B cell (primary cell): Measurements from ENCODE around the gene GRIN2D. TPM values are rescaled to one million over a fixed set of nuclear protein-coding genes. Genes with fewer than 3 reads are reported as not detected.

Experiments used
- ATAC-seq: fragments of 200-7000 bp; cut with Tn5 transposase; one replicate; pipeline ENCODE4 v1.10.0; 2021; ENCODE audit warnings: low read depth, mild to moderate bottlenecking, moderate number of reproducible peaks, moderate library complexity
- CTCF ChIA-PET: fragments of 350-600 bp; sonication (Branson Sonifier 250); formaldehyde crosslinking; loops from one replicate; lab custom pipeline; 2021; ENCODE audit warnings: antibody characterized with exemption, inconsistent platforms; lab: Charles Lee
- POLR2A ChIA-PET: fragments of 350-600 bp; sonication (Branson Sonifier 250); formaldehyde crosslinking; loops from one replicate; lab custom pipeline; 2021; ENCODE audit warnings: antibody characterized with exemption; lab: Charles Lee
- DNase-seq: peaks from one replicate; pipeline ENCODE4 v3.0.0; 2013
- H2AFZ ChIP-seq: 2 replicates; pipeline ENCODE4 v1.6.1; 2012; ENCODE audit warnings: mild to moderate bottlenecking, low read depth, low read length; ENCODE audit not compliant: insufficient read depth, poor library complexity, severe bottlenecking
- H3K27ac ChIP-seq, 2 donors: 1 replicate in 1 of 2; 2 replicates in 1 of 2; pipeline ENCODE4 v1.5.1; 2012 to 2013; ENCODE audit warnings: low read length in 2 of 2, mild to moderate bottlenecking in 2 of 2, moderate library complexity in 1 of 2
- H3K27me3 ChIP-seq, 4 experiments: fragments of 200-600 bp in 1 of 4; sonication (generic) in 1 of 4; replicated peaks in 1 of 4; 1 replicate in 2 of 4; 2 replicates in 2 of 4; pipeline versions ENCODE4 v1.6.1 to v1.7.0; 2013 to 2016; ENCODE audit warnings: low read length in 3 of 4, mild to moderate bottlenecking in 2 of 4, mixed read lengths in 1 of 4, moderate library complexity in 1 of 4; ENCODE audit not compliant: insufficient read depth in 4 of 4, control insufficient read depth in 3 of 4; ENCODE audit errors: control extremely low read depth in 1 of 4
- H3K36me3 ChIP-seq, 2 experiments: replicated peaks in 1 of 2; 1 replicate in 1 of 2; 2 replicates in 1 of 2; pipeline versions ENCODE4 v1.6.1 to v1.7.1; 2013; ENCODE audit warnings: low read length in 1 of 2; ENCODE audit not compliant: insufficient read depth in 2 of 2, control insufficient read depth in 1 of 2; ENCODE audit errors: control extremely low read depth in 1 of 2, extremely low read depth in 1 of 2
- H3K4me1 ChIP-seq, 2 donors: fragments of 200-600 bp in 1 of 2; sonication (generic) in 1 of 2; 1 replicate in 1 of 2; 2 replicates in 1 of 2; pipeline versions ENCODE4 v1.5.1 to v1.6.1; 2013 to 2017; ENCODE audit warnings: low read length in 2 of 2; ENCODE audit not compliant: control insufficient read depth in 2 of 2, insufficient read depth in 2 of 2
- H3K4me2 ChIP-seq: replicated peaks from 2 replicates; pipeline ENCODE3; 2012; ENCODE audit warnings: mild to moderate bottlenecking, low read depth, low read length; ENCODE audit not compliant: poor library complexity, severe bottlenecking
- H3K4me3 ChIP-seq, 5 experiments: fragments of 200-600 bp in 1 of 5; sonication (generic) in 1 of 5; 1 replicate in 3 of 5; 2 replicates in 2 of 5; pipeline versions ENCODE4 v1.5.1 to v1.7.0; 2011 to 2016; ENCODE audit warnings: low read length in 4 of 5, mild to moderate bottlenecking in 4 of 5, low read depth in 2 of 5, control low read depth in 1 of 5, moderate library complexity in 1 of 5; ENCODE audit not compliant: insufficient read depth in 1 of 5; ENCODE audit errors: control extremely low read depth in 1 of 5, extremely low read depth in 1 of 5
- H3K79me2 ChIP-seq: fragments of 200-600 bp; sonication (generic); one replicate; pipeline ENCODE4 v1.6.0; 2016; ENCODE audit warnings: low read length; ENCODE audit not compliant: control insufficient read depth, insufficient read depth
- H3K9ac ChIP-seq: fragments of 200-600 bp; sonication (generic); 2 replicates; pipeline ENCODE4 v1.6.1; 2017; ENCODE audit warnings: mild to moderate bottlenecking, low read length, moderate library complexity
- H3K9me3 ChIP-seq, 3 donors: one replicate each; pipeline versions ENCODE4 v1.6.1 to v1.7.1; 2013; ENCODE audit warnings: low read length in 2 of 3; ENCODE audit not compliant: control insufficient read depth in 2 of 3, insufficient read depth in 1 of 3; ENCODE audit errors: control extremely low read depth in 1 of 3
- H4K20me1 ChIP-seq: 2 replicates; pipeline ENCODE4 v1.6.0; 2012; ENCODE audit warnings: mild to moderate bottlenecking, low read length; ENCODE audit not compliant: insufficient read depth, control insufficient read depth, poor library complexity, severe bottlenecking
- H3K27ac Mint-ChIP-seq: one replicate; pipeline ENCODE4 v1.8.0; 2021; ENCODE audit warnings: mixed read lengths
- H3K27me3 Mint-ChIP-seq: one replicate; pipeline ENCODE4 v1.8.0; 2021; ENCODE audit warnings: mixed read lengths
- H3K4me1 Mint-ChIP-seq: one replicate; pipeline ENCODE4 v1.8.0; 2021; ENCODE audit warnings: mixed read lengths
- H3K4me3 Mint-ChIP-seq: one replicate; pipeline ENCODE4 v1.8.0; 2021; ENCODE audit warnings: mixed read lengths
- H3K9me3 Mint-ChIP-seq: one replicate; pipeline ENCODE4 v1.8.0; 2022; ENCODE audit warnings: mixed read lengths; ENCODE audit not compliant: insufficient read depth
- EZH2 ChIP-seq: IDR thresholded peaks from 2 replicates; pipeline ENCODE4 v1.6.1; 2012; ENCODE audit warnings: borderline replicate concordance, low read depth, mild to moderate bottlenecking, moderate library complexity, low read length; ENCODE audit not compliant: insufficient read depth, poor library complexity, severe bottlenecking
- WGBS: methylation state at CpG from one replicate; pipeline ENCODE4 v1.1.5; 2013; ENCODE audit warnings: missing lambda C conversion rate; ENCODE audit not compliant: insufficient coverage; 5-methylcytosine and 5-hydroxymethylcytosine counted together
- intact Hi-C: fragments of 100-400 bp; cut with micrococcal nuclease; formaldehyde crosslinking; loops from one replicate; pipeline ENCODE4 v1.10.0; 2022
- polyA plus RNA-seq: library from polyadenylated mRNA; depleted of rRNA; stranded (reverse); fragments of >200 nt; gene quantifications from 2 replicates; pipeline ENCODE4 v1.2.3, GENCODE V29; 2012
- total RNA-seq, 2 donors: library from RNA; stranded (reverse); fragments of 120-200 nt in 1 of 2; gene quantifications; 1 replicate in 1 of 2; 2 replicates in 1 of 2; pipeline versions ENCODE4 v1.2.3 to v1.2.4, GENCODE V29; 2013 to 2022
- TF ChIP-seq, protein P1 (sequence below): fragments of 200-600 bp; IDR thresholded peaks from one replicate; pipeline ENCODE4 v1.8.0; 2022; ENCODE audit warnings: antibody characterized with exemption, mild to moderate bottlenecking

Gene GRIN2D
- total and polyA plus RNA-seq, 2 donors (not counting 1 experiment from before 2014, with no cell fraction given): not detected

DNA sequence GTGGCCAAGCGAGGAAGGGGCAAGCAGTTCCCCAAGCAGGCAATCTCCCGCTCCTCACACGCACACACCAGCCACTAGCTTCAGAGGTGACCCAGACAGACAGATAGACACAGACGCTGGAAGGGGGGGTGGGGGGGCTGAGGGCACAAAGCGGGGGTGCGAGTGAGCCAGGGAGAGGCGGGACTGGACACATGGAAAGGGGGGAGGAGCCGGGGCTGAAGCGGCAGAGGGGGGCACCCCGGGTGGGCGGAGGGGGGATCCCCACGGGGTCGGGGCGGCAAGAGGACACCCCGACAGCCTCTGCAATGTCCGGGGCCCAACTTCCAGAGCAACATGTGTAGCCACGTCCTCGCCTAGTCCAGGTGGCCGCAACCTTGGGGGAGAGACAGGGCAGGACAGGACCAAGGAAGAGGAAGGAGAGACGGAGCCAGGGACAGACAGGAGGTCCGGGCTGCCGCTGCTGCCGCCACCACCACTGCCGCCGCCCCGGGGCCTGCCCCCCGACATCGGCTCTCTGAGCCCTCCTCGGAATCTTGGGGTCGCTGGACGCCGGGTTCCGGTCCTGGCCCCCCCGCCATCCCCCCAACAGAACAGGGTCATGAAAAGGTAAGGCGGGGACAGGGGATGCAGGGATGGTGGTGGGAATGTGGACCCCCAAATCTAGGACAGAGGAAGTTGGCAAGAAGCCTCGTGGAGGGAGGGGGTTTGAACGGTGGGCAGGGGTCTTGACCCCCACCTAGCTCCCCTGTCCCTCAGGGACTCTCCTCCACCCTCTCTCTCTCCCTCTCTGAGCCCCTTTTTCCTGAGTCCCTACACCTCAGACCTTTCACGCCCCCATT is 1.1 kb downstream of the GRIN2D start:
- H3K27ac Mint-ChIP-seq: no peak overlapping the region
- peaks cover 33% of the 10 kb centered on the region for H3K27me3 Mint-ChIP-seq
- H3K4me3 Mint-ChIP-seq: peak overlapping the region; percentile 71
- peaks cover 0 to 27% (median 0%) of the 10 kb centered on the region in 3 donors for H3K9me3 ChIP-seq
- H3K4me2 ChIP-seq: peak overlapping the region; percentile 72
- ATAC-seq (no peak), DNase-seq (peak; percentile 46)
- peaks cover 18% of the 10 kb centered on the region for H3K79me2 ChIP-seq
- WGBS: 2% methylated on average over 19 of the region's 38 CpGs
- H3K4me1 Mint-ChIP-seq: peaks cover 41% of the 10 kb centered on the region
- CTCF ChIA-PET: interaction anchor here (0.7 to 2.0 kb wide), 2 partner anchors 8 to 125 kb away, joined by 3 to 5 read pairs; partner anchors contain the start of gene ZNF114
- H4K20me1 ChIP-seq: no peaks in the 10 kb centered on the region
- TF ChIP-seq, protein P1, sequence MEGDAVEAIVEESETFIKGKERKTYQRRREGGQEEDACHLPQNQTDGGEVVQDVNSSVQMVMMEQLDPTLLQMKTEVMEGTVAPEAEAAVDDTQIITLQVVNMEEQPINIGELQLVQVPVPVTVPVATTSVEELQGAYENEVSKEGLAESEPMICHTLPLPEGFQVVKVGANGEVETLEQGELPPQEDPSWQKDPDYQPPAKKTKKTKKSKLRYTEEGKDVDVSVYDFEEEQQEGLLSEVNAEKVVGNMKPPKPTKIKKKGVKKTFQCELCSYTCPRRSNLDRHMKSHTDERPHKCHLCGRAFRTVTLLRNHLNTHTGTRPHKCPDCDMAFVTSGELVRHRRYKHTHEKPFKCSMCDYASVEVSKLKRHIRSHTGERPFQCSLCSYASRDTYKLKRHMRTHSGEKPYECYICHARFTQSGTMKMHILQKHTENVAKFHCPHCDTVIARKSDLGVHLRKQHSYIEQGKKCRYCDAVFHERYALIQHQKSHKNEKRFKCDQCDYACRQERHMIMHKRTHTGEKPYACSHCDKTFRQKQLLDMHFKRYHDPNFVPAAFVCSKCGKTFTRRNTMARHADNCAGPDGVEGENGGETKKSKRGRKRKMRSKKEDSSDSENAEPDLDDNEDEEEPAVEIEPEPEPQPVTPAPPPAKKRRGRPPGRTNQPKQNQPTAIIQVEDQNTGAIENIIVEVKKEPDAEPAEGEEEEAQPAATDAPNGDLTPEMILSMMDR: no peak
- TF ChIP-seq EZH2: peak; percentile 98
- POLR2A ChIA-PET: interaction anchor here (0.5 kb wide), 1 partner anchor 31 kb away, joined by 10 read pairs; the partner anchor contains the start of genes SYNGR4 and TMEM143
- no peak overlapping the region for H3K9ac ChIP-seq
- no peak overlapping the region for H3K27ac ChIP-seq
- no peaks in the 10 kb centered on the region for H3K36me3 ChIP-seq
- no peak overlapping the region for H2AFZ ChIP-seq
- no peak overlapping the region for H3K4me3 ChIP-seq
- H3K27me3 ChIP-seq: peaks cover 0 to 56% (median 33%) of the 10 kb centered on the region in 4 experiments
- H3K4me1 ChIP-seq: peaks cover 56 to 61% of the 10 kb centered on the region in 2 donors
- H3K9me3 Mint-ChIP-seq: no peaks in the 10 kb centered on the region
- intact Hi-C loops: loop anchor here (10.0 kb wide), 1 partner anchor 100 kb away; no protein-coding TSS in a partner anchor

DNA sequence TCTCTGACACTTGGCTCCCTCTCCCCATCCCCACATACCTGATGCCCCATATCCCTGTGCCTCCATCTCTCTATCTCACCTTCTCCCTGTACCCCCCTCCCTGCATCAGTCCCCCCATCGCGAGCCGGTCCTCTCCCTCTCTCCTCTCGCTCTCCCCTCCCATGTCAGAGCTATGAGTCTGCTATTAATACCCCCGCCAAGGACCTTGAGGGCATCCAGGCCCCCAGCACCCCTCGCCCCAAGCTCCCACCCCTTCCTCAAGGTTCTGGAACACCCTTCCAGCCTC is 1.6 kb downstream of the GRIN2D start:
- CTCF ChIA-PET: interaction anchor here (1.0 to 2.0 kb wide), 2 partner anchors 8 to 44 kb away, joined by 3 to 5 read pairs; no protein-coding TSS in a partner anchor
- WGBS: no CpG with 5 or more reads among the region's 6 CpGs
- H3K27ac Mint-ChIP-seq: no peak overlapping the region

More for the DNA sequence above, 1.6 kb downstream of the GRIN2D start:
- peaks cover 33% of the 10 kb centered on the region for H3K27me3 Mint-ChIP-seq
- Histone ChIP-seq H3K36me3 (no peaks in the 10 kb centered on the region), H3K4me3 (no peak overlapping the region), H3K4me1 (peaks cover 55 to 60% of the 10 kb centered on the region in 2 donors), H3K9ac (no peak overlapping the region), H2AFZ (no peak overlapping the region), H3K79me2 (peaks cover 18% of the 10 kb centered on the region), H3K9me3 (peaks cover 0 to 33% (median 0%) of the 10 kb centered on the region in 3 donors), H3K4me2 (peak overlapping the region; percentile 72), H3K27me3 (peaks cover 0 to 56% (median 33%) of the 10 kb centered on the region in 4 experiments), H3K27ac (no peak overlapping the region), H4K20me1 (no peaks in the 10 kb centered on the region)
- DNase-seq (no peak), ATAC-seq (no peak)
- intact Hi-C loops: loop anchor here (10.0 kb wide), 1 partner anchor 100 kb away; no protein-coding TSS in a partner anchor
- H3K4me1 Mint-ChIP-seq: peaks cover 42% of the 10 kb centered on the region
- no peak for TF ChIP-seq EZH2
- TF ChIP-seq, protein P1: no peak
- H3K4me3 Mint-ChIP-seq: peak overlapping the region; percentile 47
- no peaks in the 10 kb centered on the region for H3K9me3 Mint-ChIP-seq
- POLR2A ChIA-PET: interaction anchor here (0.5 kb wide), 1 partner anchor 31 kb away, joined by 10 read pairs; the partner anchor contains the start of genes SYNGR4 and TMEM143
